Common myeloid progenitor, CD34-positive (primary cell): ENCODE measurements around the gene CXCR4.

Experiments
- CTCF ChIA-PET: fragments of 350-600 bp; sonication (Branson Sonifier 250); formaldehyde crosslinking; loops from one replicate; lab custom pipeline; 2021; ENCODE audit warnings: antibody characterized with exemption; lab: Charles Lee
- POLR2A ChIA-PET: fragments of 350-600 bp; sonication (Branson Sonifier 250); formaldehyde crosslinking; loops from one replicate; lab custom pipeline; 2021; ENCODE audit warnings: antibody characterized with exemption; lab: Charles Lee
- DNase-seq, 3 donors: peaks; one replicate each; pipeline versions ENCODE4 v3.0.0 to v3.0.0-alpha.2; 2013
- H3K27ac ChIP-seq, 2 experiments: 1 replicate in 1 of 2; 2 replicates in 1 of 2; pipeline ENCODE4 v1.7.0; 2013; ENCODE audit warnings: inconsistent platforms in 2 of 2, low read length in 2 of 2, mild to moderate bottlenecking in 2 of 2, low read depth in 1 of 2, moderate library complexity in 1 of 2; ENCODE audit not compliant: severe bottlenecking in 2 of 2, insufficient read depth in 1 of 2, poor library complexity in 1 of 2
- H3K27me3 ChIP-seq, 5 experiments: replicated peaks in 2 of 5; 1 replicate in 3 of 5; 2 replicates in 2 of 5; pipeline versions ENCODE4 v1.6.1 to v1.7.0; 2013; ENCODE audit warnings: low read length in 4 of 5, mild to moderate bottlenecking in 2 of 5, moderate library complexity in 2 of 5, inconsistent platforms in 1 of 5; ENCODE audit not compliant: insufficient read depth in 5 of 5, control insufficient read depth in 4 of 5
- H3K36me3 ChIP-seq, 4 experiments: 1 replicate in 2 of 4; 2 replicates in 2 of 4; pipeline versions ENCODE4 v1.6.1 to v1.7.0; 2013; ENCODE audit warnings: low read length in 3 of 4, control low read depth in 1 of 4, mild to moderate bottlenecking in 1 of 4; ENCODE audit not compliant: control insufficient read depth in 4 of 4, insufficient read depth in 4 of 4
- H3K4me1 ChIP-seq, 4 experiments: 1 replicate in 3 of 4; 2 replicates in 1 of 4; pipeline versions ENCODE4 v1.6.1 to v1.7.1; 2013; ENCODE audit warnings: low read length in 3 of 4, mild to moderate bottlenecking in 3 of 4, control low read depth in 1 of 4, inconsistent platforms in 1 of 4, moderate library complexity in 1 of 4; ENCODE audit not compliant: control insufficient read depth in 4 of 4, insufficient read depth in 4 of 4; ENCODE audit errors: control extremely low read depth in 1 of 4
- H3K4me3 ChIP-seq, 7 experiments: 1 replicate in 4 of 7; 2 replicates in 3 of 7; pipeline versions ENCODE4 v1.5.1 to v1.7.0; 2013; ENCODE audit warnings: mild to moderate bottlenecking in 7 of 7, low read length in 6 of 7, moderate library complexity in 6 of 7, inconsistent platforms in 2 of 7, low read depth in 2 of 7, control low read depth in 1 of 7; ENCODE audit not compliant: insufficient read depth in 4 of 7, control insufficient read depth in 1 of 7; ENCODE audit errors: extremely low read depth in 1 of 7
- H3K9me3 ChIP-seq, 5 experiments: 1 replicate in 4 of 5; 2 replicates in 1 of 5; pipeline versions ENCODE4 v1.6.1 to v1.7.1; 2013; ENCODE audit warnings: low read length in 4 of 5, mild to moderate bottlenecking in 2 of 5, inconsistent platforms in 1 of 5, low read depth in 1 of 5, moderate library complexity in 1 of 5; ENCODE audit not compliant: control insufficient read depth in 4 of 5, insufficient read depth in 2 of 5; ENCODE audit errors: control extremely low read depth in 1 of 5
- WGBS: methylation state at CpG from one replicate; pipeline ENCODE4 v1.1.5; 2013; ENCODE audit not compliant: insufficient coverage; 5-methylcytosine and 5-hydroxymethylcytosine counted together

CXCR4 gene

GRCh38 chr2:136149011-136149410, 31.1 kb upstream of the CXCR4 start:
- CTCF ChIA-PET: interaction anchor here (1.2 kb wide), 1 partner anchor 11 kb away, joined by 3 read pairs; no protein-coding TSS in a partner anchor
- no peak for DNase-seq
- H3K9me3 ChIP-seq: no peaks in the 10 kb centered on the region
- H3K4me1 ChIP-seq: peaks cover 2 to 11% (median 7%) of the 10 kb centered on the region in 4 experiments
- POLR2A ChIA-PET: interaction anchor here (1.5 kb wide), 1 partner anchor 12 kb away, joined by 4 read pairs; no protein-coding TSS in a partner anchor
- WGBS: 91% methylated on average over 1 of the region's 1 CpG
- H3K4me3 ChIP-seq: no peak overlapping the region
- no peaks in the 10 kb centered on the region for H3K36me3 ChIP-seq
- no peaks in the 10 kb centered on the region for H3K27me3 ChIP-seq
- H3K27ac ChIP-seq: no peak overlapping the region

DNA sequence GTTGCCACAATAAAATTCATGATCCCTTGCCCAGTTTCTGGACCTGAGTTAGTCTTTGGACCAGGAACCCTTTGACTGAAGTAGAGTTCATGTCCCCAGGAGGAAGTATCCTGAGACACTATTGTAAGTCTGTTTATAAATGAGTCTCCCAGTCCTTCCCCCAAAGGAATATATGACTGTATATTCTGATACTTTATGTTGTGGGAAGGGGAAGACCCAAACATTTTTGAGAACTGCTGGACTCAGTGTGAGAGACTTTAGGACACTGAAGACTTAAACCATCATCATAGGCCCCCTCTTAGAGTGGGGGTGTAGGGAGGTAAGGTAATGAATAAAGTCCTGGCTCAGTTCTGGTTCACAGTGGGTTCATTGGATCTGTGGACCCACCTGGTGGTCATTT, 28.6 kb upstream of the CXCR4 start:
- Histone ChIP-seq H3K4me3 (no peak overlapping the region), H3K4me1 (peaks cover 17 to 34% (median 26%) of the 10 kb centered on the region in 4 experiments), H3K36me3 (no peaks in the 10 kb centered on the region), H3K27me3 (no peaks in the 10 kb centered on the region), H3K27ac (no peak overlapping the region), H3K9me3 (no peaks in the 10 kb centered on the region)
- no peak for DNase-seq
- CTCF ChIA-PET: interaction anchor here (1.6 kb wide), 1 partner anchor 10 kb away, joined by 5 read pairs; no protein-coding TSS in a partner anchor
- POLR2A ChIA-PET: no interaction called here

GRCh38 chr2:136143603-136144451, 25.9 kb upstream of the CXCR4 start:
- ChIA-PET CTCF (interaction anchor here (0.6 to 1.3 kb wide), 5 partner anchors 18 to 249 kb away, joined by 3 to 5 read pairs (median 3); no protein-coding TSS in a partner anchor), POLR2A (interaction anchor here (1.2 kb wide), 1 partner anchor 12 kb away, joined by 3 read pairs; no protein-coding TSS in a partner anchor)

DNA sequence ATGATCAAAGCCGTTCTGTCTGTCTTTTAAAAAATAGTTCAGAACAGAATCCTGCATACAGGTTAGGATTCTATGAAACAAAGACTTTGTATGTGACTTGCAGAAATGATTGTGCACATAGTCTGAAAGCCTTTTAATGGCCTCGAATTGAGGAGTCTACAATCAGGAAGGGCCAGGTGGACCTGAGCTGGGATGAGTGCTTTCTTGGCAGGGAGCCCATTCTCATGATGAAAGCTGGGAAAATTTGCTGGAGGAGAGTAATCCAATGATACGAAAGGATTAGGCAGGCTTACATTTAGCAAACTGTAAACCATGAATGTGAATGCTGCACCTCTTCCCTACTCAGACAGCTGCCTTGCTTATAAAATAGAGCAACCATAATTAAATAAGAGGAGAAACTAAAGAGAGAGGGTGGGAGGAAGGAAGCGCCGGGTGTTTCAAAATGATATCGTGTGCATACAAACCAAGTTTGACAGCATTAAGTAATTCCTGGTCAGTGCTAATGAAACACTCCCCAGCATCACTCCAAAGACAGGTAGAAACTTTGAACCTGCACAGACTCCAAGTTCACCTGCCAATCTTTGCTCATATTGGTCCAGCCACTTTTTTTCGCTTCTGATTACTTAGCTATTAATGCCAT, 23.7 kb upstream of the CXCR4 start:
- POLR2A ChIA-PET: interaction anchor here (1.0 to 1.4 kb wide), 3 partner anchors 23 to 32 kb away, joined by 3 to 5 read pairs (median 4); no protein-coding TSS in a partner anchor

More at GRCh38 chr2:136143603-136144451, 25.9 kb upstream of the CXCR4 start:
- Histone ChIP-seq H3K9me3 (no peaks in the 10 kb centered on the region), H3K4me3 (no peak overlapping the region), H3K27me3 (no peaks in the 10 kb centered on the region), H3K27ac (no peak overlapping the region), H3K36me3 (no peaks in the 10 kb centered on the region), H3K4me1 (peaks cover 38 to 56% (median 42%) of the 10 kb centered on the region in 4 experiments)
- DNase-seq: peak in 1 of 3 donors; percentile 38
- 86% methylated on average over 2 of the region's 6 CpGs for WGBS

GRCh38 chr2:136139631-136140030, 21.7 kb upstream of the CXCR4 start:
- H3K27me3 ChIP-seq: no peaks in the 10 kb centered on the region
- H3K9me3 ChIP-seq: no peaks in the 10 kb centered on the region
- CTCF ChIA-PET: interaction anchor here (1.0 kb wide), 1 partner anchor 21 kb away, joined by 3 read pairs; the partner anchor contains the start of gene CXCR4
- POLR2A ChIA-PET: interaction anchor here (0.6 kb wide), 1 partner anchor 150 kb away, joined by 4 read pairs; no protein-coding TSS in a partner anchor
- WGBS: 13% methylated on average over 3 of the region's 3 CpGs
- DNase-seq: peak in 2 of 3 donors; percentile 74 to 83
- H3K4me3 ChIP-seq: peak overlapping the region in 2 of 7 experiments; percentile 26 to 51
- peaks cover 69 to 97% (median 79%) of the 10 kb centered on the region in 4 experiments for H3K4me1 ChIP-seq
- no peaks in the 10 kb centered on the region for H3K36me3 ChIP-seq
- peak overlapping the region in 1 of 2 experiments; percentile 8 for H3K27ac ChIP-seq

More for the DNA sequence above, 23.7 kb upstream of the CXCR4 start:
- Histone ChIP-seq H3K4me3 (peak overlapping the region in 3 of 7 experiments; percentile 22 to 37 (median 27)), H3K27me3 (no peaks in the 10 kb centered on the region), H3K9me3 (no peaks in the 10 kb centered on the region), H3K27ac (peak overlapping the region in 1 of 2 experiments; percentile 46), H3K4me1 (peaks cover 54 to 77% (median 60%) of the 10 kb centered on the region in 4 experiments), H3K36me3 (no peaks in the 10 kb centered on the region)
- CTCF ChIA-PET: interaction anchor here (0.6 to 1.7 kb wide), 10 partner anchors 9 to 144 kb away, joined by 3 to 5 read pairs (median 3); no protein-coding TSS in a partner anchor
- 0% methylated on average over 2 of the region's 7 CpGs for WGBS
- peak; percentile 72 to 93 (median 85) for DNase-seq

- Histone ChIP-seq H3K4me3 (no peak overlapping the region), H3K27me3 (no peaks in the 10 kb centered on the region), H3K27ac (no peak overlapping the region), H3K9me3 (no peaks in the 10 kb centered on the region), H3K36me3 (no peaks in the 10 kb centered on the region), H3K4me1 (peaks cover 69 to 97% (median 81%) of the 10 kb centered on the region in 4 experiments)
- POLR2A ChIA-PET: no interaction called here
- WGBS: 95% methylated on average over 4 of the region's 4 CpGs
- no peak for DNase-seq
- CTCF ChIA-PET: interaction anchor here (0.9 to 3.9 kb wide), 4 partner anchors 9 to 23 kb away, joined by 3 to 18 read pairs (median 8); no protein-coding TSS in a partner anchor
These were observed 20.0 kb upstream of the CXCR4 start for GRCh38 chr2:136137982-136138381.
